Right cardiac atrium (tissue), 5 donors: ENCODE data around the gene NRP2. TPM values are rescaled to one million over a fixed set of nuclear protein-coding genes. Genes with fewer than 3 reads are reported as not detected.
A peak's percentile ranks its signal among the peaks of the same experiment; 100 is the strongest.

Experiments used
- ATAC-seq, 2 donors: fragments of 200-7000 bp; cut with Tn5 transposase; one replicate each; pipeline versions ENCODE4 v1.8.0 to v1.9.1; 2020; ENCODE audit warnings: moderate library complexity in 2 of 2, mild to moderate bottlenecking in 1 of 2
- DNase-seq, 3 donors: peaks; one replicate each; pipeline ENCODE4 v3.0.0-alpha.2; 2020
- H3K27ac ChIP-seq: one replicate; pipeline ENCODE4 v1.5.1; 2013; ENCODE audit warnings: mild to moderate bottlenecking, low read length, control low read depth, moderate library complexity
- H3K27me3 ChIP-seq: one replicate; pipeline ENCODE4 v1.6.1; 2013; ENCODE audit not compliant: control insufficient read depth, insufficient read depth
- H3K4me1 ChIP-seq: one replicate; pipeline ENCODE4 v1.6.1; 2013; ENCODE audit warnings: low read length; ENCODE audit not compliant: control insufficient read depth, insufficient read depth
- H3K4me3 ChIP-seq: one replicate; pipeline ENCODE4 v1.5.1; 2013; ENCODE audit warnings: low read length, control low read depth
- H3K9me3 ChIP-seq: one replicate; pipeline ENCODE4 v1.6.1; 2013; ENCODE audit warnings: low read length; ENCODE audit not compliant: control insufficient read depth
- WGBS: extraction: QIAGEN DNeasy Blood & Tissue Kit; methylation state at CpG from one replicate; pipeline ENCODE4 v1.1.7; 2013; 5-methylcytosine and 5-hydroxymethylcytosine counted together
- intact Hi-C, 4 donors: fragments of 100-400 bp; cut with DNase I; formaldehyde crosslinking; loops; one replicate each; pipeline versions ENCODE4 v1.11.0 to v1.14.0; 2022 to 2023
- polyA plus RNA-seq: library from polyadenylated mRNA; stranded (reverse); fragments of 200-250 nt; gene quantifications from one replicate; pipeline ENCODE4 v1.2.3, GENCODE V29; 2013
- total RNA-seq, 4 donors: library from RNA; stranded (reverse); fragmentation: NEBNext Ultra II Directional; extraction: Animal tissue kit (Norgen Biotek cat#: 25700); gene quantifications; one replicate each; pipeline ENCODE4 v1.2.1, GENCODE V29; 2021
- donor health status: healthy with polysubstance abuse.
- donor health status: DM: no; HTN: yes; CAD: no.
- donor health status: DM: no; HTN: no; CAD: no.
- donor health status: DM: no; HTN: yes; CAD: no; lungs with severe emphysema.
- donor health status: DM: yes; HTN: yes; CAD: no.

The NRP2 gene
- total and polyA plus RNA-seq, 5 donors = 5.7 to 11.1 (median 9.5) TPM

- H3K27me3 ChIP-seq = no peaks in the 10 kb centered on the region
- no peak overlapping the region for H3K27ac ChIP-seq
- no peaks in the 10 kb centered on the region for H3K4me1 ChIP-seq
- H3K9me3 ChIP-seq = no peaks in the 10 kb centered on the region
- 45% methylated on average over 3 of the region's 3 CpGs for WGBS
- DNase-seq (peak in 1 of 3 donors; percentile 60), ATAC-seq (peak; percentile 14 to 36)
- intact Hi-C loops = loop anchor here in 2 of 4 donors (5.0 to 10.0 kb wide), 4 partner anchors 247 to 1535 kb away; no protein-coding TSS in a partner anchor
- H3K4me3 ChIP-seq = no peak overlapping the region
These were observed 2.2 kb upstream of the NRP2 start for GRCh38 chr2:205680067-205680466.

- H3K27me3 ChIP-seq = no peaks in the 10 kb centered on the region
- H3K9me3 ChIP-seq = no peaks in the 10 kb centered on the region
- no peak for DNase-seq
- intact Hi-C loops = loop anchor here in 2 of 4 donors (5.0 to 10.0 kb wide), 4 partner anchors 246 to 1536 kb away; no protein-coding TSS in a partner anchor
- peaks cover 3% of the 10 kb centered on the region for H3K4me1 ChIP-seq
- WGBS = 72% methylated on average over 4 of the region's 4 CpGs
- H3K4me3 ChIP-seq = no peak overlapping the region
- no peak overlapping the region for H3K27ac ChIP-seq
- no peak for ATAC-seq
These were observed 1.4 kb upstream of the NRP2 start for GRCh38 chr2:205680903-205681302.

GRCh38 chr2:205681401-205682238 is 681 bp upstream of the NRP2 start:
- H3K4me3 ChIP-seq = peak overlapping the region; percentile 77
- ATAC-seq = peak; percentile 3 to 6
- peak overlapping the region; percentile 7 for H3K27ac ChIP-seq
- 7% methylated on average over 49 of the region's 49 CpGs for WGBS
- H3K27me3 ChIP-seq = no peaks in the 10 kb centered on the region
- peaks cover 3% of the 10 kb centered on the region for H3K4me1 ChIP-seq
- intact Hi-C loops = loop anchor here in 2 of 4 donors (5.0 to 10.0 kb wide), 4 partner anchors 246 to 1537 kb away; no protein-coding TSS in a partner anchor
- no peaks in the 10 kb centered on the region for H3K9me3 ChIP-seq
- peak in 1 of 3 donors; percentile 67 for DNase-seq

- DNase-seq (no peak), ATAC-seq (no peak)
- Histone ChIP-seq H3K27me3 (no peaks in the 10 kb centered on the region), H3K9me3 (no peaks in the 10 kb centered on the region), H3K27ac (no peak overlapping the region), H3K4me3 (peak overlapping the region; percentile 77), H3K4me1 (peaks cover 3% of the 10 kb centered on the region)
- 22% methylated on average over 10 of the region's 10 CpGs for WGBS
- intact Hi-C loops = loop anchor here in 2 of 4 donors (5.0 to 10.0 kb wide), 4 partner anchors 244 to 1538 kb away; no protein-coding TSS in a partner anchor
These were observed 735 bp downstream of the NRP2 start for GRCh38 chr2:205682971-205683501.

GRCh38 chr2:205683502-205684367 is 1.4 kb downstream of the NRP2 start:
- H3K4me3 ChIP-seq = peak overlapping the region; percentile 77
- no peaks in the 10 kb centered on the region for H3K9me3 ChIP-seq
- no peaks in the 10 kb centered on the region for H3K27me3 ChIP-seq
- no peak for ATAC-seq
- H3K27ac ChIP-seq = no peak overlapping the region
- 43% methylated on average over 10 of the region's 10 CpGs for WGBS
- H3K4me1 ChIP-seq = peaks cover 3% of the 10 kb centered on the region
- no peak for DNase-seq
- intact Hi-C loops = loop anchor here in 2 of 4 donors (5.0 to 10.0 kb wide), 4 partner anchors 244 to 1539 kb away; no protein-coding TSS in a partner anchor

- intact Hi-C loops = loop anchor here in 2 of 4 donors (5.0 to 10.0 kb wide), 4 partner anchors 242 to 1540 kb away; no protein-coding TSS in a partner anchor
- no peaks in the 10 kb centered on the region for H3K27me3 ChIP-seq
- H3K4me1 ChIP-seq = peaks cover 3% of the 10 kb centered on the region
- H3K27ac ChIP-seq = no peak overlapping the region
- ATAC-seq (no peak), DNase-seq (peak in 2 of 3 donors; percentile 71 to 74)
- peak overlapping the region; percentile 77 for H3K4me3 ChIP-seq
- 20% methylated on average over 35 of the region's 35 CpGs for WGBS
- no peaks in the 10 kb centered on the region for H3K9me3 ChIP-seq
These were observed 2.6 kb downstream of the NRP2 start for GRCh38 chr2:205684871-205685313.

GRCh38 chr2:205685314-205686055 is 3.2 kb downstream of the NRP2 start:
- ATAC-seq (peak; percentile 12 to 53), DNase-seq (peak in 2 of 3 donors; percentile 63 to 73)
- intact Hi-C loops = loop anchor here in 2 of 4 donors (10.0 kb wide), 3 partner anchors 991 to 1541 kb away; no protein-coding TSS in a partner anchor
- Histone ChIP-seq H3K4me3 (peak overlapping the region; percentile 77), H3K27ac (peak overlapping the region; percentile 37), H3K4me1 (peaks cover 3% of the 10 kb centered on the region), H3K27me3 (no peaks in the 10 kb centered on the region), H3K9me3 (no peaks in the 10 kb centered on the region)
- WGBS = under 1% methylated on average over 72 of the region's 72 CpGs

GRCh38 chr2:205686056-205686782 is 3.9 kb downstream of the NRP2 start:
- Histone ChIP-seq H3K9me3 (no peaks in the 10 kb centered on the region), H3K4me3 (peak overlapping the region; percentile 77), H3K4me1 (peaks cover 3% of the 10 kb centered on the region), H3K27ac (no peak overlapping the region), H3K27me3 (no peaks in the 10 kb centered on the region)
- intact Hi-C loops = loop anchor here in 2 of 4 donors (10.0 kb wide), 3 partner anchors 991 to 1541 kb away; no protein-coding TSS in a partner anchor
- WGBS = 11% methylated on average over 45 of the region's 45 CpGs
- ATAC-seq (no peak), DNase-seq (peak in 2 of 3 donors; percentile 66 to 75)

- Histone ChIP-seq H3K27ac (no peak overlapping the region), H3K4me1 (peaks cover 3% of the 10 kb centered on the region), H3K9me3 (no peaks in the 10 kb centered on the region), H3K4me3 (peak overlapping the region; percentile 77), H3K27me3 (no peaks in the 10 kb centered on the region)
- DNase-seq (peak in 1 of 3 donors; percentile 48), ATAC-seq (no peak)
- WGBS = 68% methylated on average over 28 of the region's 28 CpGs
- intact Hi-C loops = loop anchor here in 2 of 4 donors (10.0 kb wide), 3 partner anchors 992 to 1542 kb away; no protein-coding TSS in a partner anchor
These were observed 4.7 kb downstream of the NRP2 start for GRCh38 chr2:205686783-205687640.
